GM20431 (cell line): ENCODE results near the gene NEK8.
"Not testable (repeated sequence)": the region's sequence is repeated elsewhere in the genome, so short reads cannot be mapped to it uniquely, and the experiment has no call there.

Experiments used
- in situ Hi-C: fragments of 300-500 bp; cut with MseI, MboI; formaldehyde crosslinking; loops from one replicate; pipeline ENCODE4 v1.15.0; 2020; ENCODE audit warnings: low sequenced_read_pairs; ENCODE audit not compliant: unreplicated experiment

NEK8 gene

DNA sequence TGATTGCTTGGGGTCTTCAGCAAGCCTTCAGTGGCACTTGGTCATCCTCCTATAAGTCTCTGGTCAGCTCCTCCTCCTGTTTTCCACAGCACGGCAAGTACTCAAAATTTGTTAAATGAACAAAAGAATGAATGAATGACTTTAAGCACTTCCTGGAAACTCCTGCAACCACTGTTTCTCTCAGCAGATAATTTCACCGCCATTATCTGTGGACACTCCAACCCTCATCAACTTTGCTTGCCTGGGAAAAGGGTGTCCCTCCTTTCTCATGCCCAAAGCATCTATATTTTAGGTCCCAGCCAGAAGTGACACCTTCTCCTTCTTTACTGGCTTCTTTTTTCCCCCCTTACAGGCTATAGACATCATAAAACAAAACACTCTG lies 21.3 kb upstream of the NEK8 start:
- in situ Hi-C loops: no loop called here

DNA sequence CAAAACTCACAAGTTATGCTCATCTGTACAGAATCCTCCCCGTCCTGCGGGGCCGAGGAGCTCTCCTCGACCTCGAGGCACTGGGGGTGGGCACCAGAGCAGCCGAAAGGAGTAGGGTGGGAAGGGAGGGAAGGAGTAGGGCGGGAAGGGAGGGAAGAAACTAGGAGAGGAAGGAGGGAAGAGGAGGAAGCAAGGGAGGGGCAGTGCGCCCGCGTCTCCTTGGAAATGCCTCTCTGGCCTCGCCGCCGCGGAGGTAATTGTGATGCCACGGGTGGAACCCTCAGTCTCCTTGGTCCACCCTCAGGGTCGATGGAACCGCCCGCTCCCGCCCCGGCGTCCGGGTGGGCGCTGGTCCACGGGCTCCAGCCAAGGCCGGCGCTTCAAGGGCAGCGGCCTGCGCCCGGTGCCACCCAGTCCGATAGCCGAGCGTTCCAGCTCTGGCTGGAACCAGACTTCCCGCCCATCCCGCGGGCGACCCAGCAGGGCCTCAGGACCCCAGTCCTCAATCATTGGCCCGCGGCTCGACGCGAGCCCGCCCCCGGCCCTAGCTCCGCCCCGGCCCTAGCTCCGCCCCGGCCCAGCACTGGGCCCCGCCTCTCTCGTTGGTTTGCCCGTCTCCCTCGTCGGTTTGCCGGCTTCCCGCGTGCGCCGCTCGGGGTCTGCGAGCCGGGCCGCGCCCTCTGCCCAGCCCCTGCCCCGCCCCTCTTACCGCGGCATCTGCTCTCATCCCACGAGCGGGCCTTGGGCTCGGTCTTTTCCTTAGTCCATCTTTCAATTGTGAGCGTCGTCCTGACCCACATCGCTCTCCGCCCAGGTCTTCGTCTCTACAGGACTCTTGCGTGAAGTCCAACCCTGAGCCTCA lies 17.5 kb upstream of the NEK8 start:
- in situ Hi-C loops: no loop called here

DNA sequence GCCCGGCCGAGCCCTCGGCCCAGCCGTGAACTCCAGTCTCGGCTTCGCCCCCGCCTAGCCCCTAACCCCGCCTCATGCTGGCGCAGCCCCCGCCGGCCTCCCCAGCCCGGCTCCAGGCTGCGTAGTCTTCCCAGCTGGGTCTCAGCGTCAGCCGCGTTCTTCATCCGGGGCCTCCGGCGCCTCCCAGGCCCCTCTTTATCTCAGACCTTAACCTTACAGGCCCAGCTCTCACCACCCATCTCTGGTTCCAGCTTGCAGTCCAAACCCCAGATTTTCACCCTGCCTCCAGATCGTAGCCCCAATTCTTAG lies 16.9 kb upstream of the NEK8 start, which contains the start of gene PROCA1:
TSS of gene PROCA1 (minus strand) at position 166 of the 309 bp plus-strand sequence. CDS start 228 bp downstream, outside the sequence.
- in situ Hi-C loops: no loop called here

DNA sequence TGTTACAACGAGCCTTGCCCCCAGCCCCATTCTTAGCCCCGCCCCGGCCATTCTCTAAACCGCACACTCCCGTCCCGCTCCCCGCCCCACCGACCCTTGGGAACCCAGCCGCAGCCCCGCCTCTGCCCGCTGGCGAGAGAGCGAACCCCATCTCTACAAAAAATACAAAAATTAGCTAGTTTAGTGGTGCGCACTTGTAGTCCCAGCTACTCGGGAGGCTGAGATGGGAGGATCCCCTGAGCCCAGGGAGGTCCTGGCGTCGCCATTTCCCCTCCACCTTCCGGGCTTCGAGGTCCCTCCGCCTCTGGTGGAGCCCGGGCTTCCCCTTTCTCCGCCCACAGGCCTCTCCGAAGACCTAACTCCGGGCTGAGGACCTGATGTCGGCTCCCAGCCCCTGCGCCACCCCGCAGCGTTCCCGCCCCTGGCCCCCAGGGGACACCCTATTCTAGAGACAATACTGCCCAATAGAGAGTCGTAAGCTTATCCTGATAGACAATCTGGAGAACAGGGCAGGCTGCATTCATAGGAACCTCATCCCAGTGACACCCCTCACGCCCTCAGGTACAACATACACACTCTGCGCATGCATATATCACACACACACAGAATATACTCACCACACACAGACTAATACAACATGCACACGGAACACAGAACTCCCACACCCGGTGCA lies 16.4 kb upstream of the NEK8 start:
- in situ Hi-C loops: no loop called here

DNA sequence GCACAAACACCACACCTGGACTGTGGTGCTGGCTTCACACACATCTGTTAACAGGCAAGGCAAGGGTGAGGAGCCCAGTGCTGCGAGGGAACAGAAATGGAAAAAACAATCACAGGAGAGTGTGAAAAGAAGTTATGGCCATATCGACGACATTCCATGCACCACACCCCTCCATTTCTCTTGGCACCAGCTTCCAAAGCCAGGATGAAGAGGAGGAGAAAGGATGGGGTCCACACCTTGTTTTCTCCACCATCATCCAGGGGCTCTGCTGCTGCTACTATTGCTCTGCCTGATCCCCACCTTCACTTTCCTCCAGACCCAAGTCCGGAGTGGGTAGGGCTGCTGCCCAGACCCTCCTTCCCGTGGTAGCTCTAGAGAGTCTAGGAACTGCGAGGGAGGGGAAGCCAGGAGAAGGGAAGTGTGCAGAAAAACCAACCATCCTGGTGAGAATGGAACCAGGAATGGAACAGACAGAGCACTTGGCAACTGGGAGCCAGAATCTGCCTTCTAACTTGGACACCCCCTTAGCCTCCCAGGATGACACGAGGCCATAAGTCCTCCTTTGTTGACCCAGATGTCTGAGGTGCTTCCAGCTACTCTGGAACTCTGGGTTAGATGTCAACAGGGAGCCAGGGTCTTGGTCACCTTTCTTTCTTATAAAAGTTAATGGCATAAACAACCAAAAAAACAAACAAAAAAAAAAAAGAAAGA lies 15.7 kb upstream of the NEK8 start:
- in situ Hi-C loops: no loop called here

DNA sequence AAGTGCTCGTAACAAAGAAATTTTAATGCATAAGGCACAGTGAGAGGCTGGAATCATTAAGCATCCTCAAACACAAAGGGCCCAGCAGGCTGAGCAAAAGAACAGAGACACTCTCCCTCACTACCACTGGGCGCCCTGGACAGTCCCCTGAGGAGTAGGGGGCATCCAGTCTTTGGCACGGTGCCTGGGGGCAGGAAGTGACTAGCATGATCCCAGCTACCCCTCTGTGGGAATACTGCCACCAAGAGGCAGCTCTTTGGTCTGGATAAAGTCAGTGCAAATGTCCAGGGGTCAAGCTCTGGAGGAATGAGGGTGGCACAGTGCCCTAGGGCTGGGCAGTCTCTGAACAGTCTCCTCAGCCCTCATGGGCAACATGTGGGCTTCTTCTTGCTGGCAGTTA lies 14.3 kb upstream of the NEK8 start:
- in situ Hi-C loops: no loop called here

DNA sequence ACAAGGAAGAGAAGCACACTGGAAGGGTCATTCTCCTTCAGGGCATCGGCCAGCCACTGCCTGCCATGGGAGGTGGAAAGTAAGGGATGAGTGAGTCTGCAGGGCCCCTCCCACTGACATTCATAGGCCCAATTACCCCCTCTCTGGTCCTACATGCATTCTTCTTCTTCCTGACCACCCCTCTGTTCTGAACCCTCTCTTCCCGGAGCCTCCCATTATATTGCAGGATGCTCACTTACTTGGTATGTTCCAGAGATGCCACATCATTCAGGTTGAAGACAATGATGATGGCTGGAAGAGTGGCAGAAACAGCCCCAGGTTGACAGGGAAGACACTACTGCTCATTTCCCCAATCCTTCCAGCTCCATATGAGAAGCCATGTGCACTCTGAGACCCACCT lies 13.4 kb upstream of the NEK8 start:
- in situ Hi-C loops: no loop called here

DNA sequence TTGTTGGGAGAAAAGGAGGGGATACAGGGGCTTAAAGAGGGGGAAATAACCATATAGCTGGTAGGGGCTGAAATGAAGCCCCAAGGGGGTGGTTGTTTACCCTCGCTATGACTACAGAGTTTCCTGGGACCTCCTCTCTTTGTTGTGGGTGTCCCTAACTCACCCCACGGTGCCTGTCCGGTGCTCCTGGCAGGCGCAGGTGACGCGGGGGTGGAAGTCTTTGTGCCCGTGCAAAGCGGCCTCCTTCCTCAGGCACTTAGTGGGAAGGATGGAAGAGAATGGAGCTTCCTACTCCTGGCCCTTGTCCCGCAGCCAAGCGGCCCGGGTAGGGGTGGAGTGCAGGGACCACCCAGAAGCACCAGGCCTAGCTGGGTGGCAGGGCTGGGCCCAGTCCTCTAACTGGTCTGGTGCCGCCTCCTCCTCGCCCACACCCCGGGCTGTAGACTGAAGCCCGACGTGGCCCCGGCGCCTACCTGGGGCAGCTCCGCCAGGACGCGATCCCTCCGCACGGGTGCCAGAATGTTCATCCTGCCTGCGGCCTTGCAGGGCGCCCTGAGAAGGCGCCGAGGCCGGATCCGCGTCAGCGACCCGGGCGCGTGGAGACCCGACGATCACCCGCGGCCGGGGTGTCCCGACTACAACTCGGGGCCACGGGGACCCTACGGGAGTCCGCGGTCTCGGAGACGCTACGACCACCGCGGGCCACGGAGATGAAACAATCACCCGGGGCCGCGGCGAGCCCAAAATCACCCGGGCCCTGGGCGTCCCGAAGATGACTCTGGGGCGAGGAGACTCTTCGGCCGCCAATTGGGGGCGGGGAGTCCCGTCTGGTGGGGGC lies 11.6 kb upstream of the NEK8 start:
- in situ Hi-C loops: no loop called here

DNA sequence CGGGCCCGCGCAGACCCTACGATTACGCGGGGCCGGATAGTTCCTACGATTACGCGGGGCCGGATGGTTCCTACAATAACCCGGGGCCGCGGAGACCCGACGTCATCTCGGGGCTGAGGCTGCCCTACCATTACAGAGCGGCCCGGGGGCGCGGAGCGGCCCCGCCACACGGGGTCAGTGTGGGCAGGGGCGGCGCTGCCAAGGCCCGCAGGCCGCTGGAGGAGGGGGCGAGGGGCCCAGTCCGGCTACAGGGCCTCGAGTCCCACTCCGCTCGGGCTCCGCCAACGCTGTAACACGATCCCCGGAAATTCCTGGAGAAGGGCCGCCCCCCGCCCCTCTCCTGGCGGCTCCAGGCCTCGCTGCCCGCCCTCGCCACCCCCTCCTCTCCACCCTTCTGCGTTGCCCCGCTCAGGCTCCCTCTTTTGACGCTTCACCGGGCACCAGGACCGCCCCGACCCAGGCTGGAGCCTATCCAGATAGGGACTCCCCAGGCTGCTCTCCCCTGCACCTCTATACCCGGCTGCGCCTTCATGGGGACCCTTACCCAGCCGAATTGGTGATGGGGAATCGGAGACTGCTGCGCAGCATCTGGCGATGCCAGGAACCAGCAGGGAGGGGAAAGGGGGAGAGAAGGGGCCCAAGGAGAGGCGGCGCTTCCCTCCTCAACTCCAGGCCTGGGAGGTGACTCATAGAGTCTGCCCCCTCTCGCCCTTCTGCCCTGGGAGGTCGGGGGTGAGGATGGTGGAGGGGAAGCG lies 10.8 kb upstream of the NEK8 start, which contains the start of gene RAB34:
TSS of gene RAB34 (minus strand) at position 291 of the 755 bp plus-strand sequence. CDS start 602 bp downstream, outside the sequence.
- in situ Hi-C loops: no loop called here

DNA sequence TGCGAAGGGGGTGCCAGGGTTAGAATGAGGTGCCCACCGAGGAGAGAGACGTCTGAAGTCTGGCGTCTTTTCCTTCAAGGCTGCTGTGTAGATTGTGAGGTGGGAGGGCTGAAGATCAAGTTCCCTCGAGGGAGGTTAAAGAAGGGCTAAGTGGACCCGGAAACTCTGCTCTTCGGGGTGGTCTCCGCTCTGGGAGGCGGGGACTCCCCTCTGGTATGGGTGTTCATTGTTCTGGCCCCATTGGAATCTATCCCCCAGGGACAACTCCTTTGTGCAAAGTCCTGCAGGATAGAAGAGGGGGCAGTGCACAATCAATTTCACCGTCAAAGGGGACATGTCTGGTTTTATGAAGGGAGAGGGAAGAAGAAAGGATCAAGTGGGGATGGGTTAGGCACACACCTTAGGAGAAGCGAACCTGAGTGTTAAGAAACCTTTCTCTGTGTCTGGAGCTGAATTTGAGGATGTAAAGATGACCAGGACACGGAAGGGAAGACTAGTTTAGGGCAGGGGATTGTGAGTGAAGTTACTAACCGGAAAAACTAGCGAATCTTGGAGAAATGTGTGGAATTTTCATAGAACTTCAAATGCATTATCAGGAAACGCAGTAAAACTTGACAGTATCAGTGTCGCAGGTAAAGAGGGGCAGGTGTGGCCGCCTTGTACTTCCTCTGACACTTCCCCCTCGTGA lies 10.1 kb upstream of the NEK8 start:
- in situ Hi-C loops: no loop called here

DNA sequence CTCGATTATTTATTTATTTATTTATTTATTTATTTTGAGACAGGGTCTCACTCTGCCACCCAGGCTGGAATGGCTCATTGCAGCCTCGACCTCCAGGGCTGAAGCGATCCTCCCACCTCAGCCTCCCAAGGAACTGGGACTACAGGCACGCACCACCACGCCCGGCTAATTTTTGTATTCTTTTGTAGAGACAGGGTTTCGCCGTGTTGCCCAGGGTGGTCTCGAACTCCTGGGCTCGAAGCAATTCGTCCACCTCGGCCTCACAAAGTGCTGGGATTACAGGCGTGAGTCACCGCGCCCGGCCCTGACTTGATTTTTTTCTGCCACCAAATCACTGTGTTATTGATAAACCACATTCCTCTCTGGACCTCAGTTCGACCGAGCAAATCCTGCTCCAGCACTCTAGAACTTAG lies 9.6 kb upstream of the NEK8 start:
- in situ Hi-C loops: no loop called here

DNA sequence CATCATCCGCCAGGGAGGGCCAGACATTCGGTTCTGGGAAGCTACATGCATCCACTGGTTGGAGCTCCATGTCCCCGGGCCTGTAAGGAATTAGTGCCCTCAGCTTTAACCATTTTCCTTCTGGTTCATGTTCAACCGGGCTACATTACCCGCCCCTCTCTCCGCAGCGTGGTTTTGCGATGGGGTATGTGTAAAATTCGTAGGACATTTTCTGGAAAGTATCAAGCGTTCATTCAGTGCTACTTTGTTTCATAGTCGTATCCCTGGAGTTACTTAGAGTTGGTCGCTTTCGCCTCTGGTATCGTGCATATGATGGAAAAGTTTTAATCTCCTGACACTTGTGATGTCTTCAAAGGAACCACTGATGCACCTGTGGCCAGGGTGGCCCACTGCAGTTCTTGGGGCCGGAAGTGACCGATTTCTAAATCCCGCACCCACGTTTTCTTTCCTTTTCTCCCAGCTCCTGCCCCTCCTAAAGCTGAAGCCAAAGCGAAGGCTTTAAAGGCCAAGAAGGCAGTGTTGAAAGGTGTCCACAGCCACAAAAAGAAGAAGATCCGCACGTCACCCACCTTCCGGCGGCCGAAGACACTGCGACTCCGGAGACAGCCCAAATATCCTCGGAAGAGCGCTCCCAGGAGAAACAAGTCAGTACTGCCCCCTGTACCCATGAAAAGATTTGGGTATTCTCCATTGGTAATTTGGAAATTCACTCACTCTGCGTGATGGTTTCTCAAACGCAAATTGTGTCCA lies 8.2 kb upstream of the NEK8 start:
- in situ Hi-C loops: no loop called here

DNA sequence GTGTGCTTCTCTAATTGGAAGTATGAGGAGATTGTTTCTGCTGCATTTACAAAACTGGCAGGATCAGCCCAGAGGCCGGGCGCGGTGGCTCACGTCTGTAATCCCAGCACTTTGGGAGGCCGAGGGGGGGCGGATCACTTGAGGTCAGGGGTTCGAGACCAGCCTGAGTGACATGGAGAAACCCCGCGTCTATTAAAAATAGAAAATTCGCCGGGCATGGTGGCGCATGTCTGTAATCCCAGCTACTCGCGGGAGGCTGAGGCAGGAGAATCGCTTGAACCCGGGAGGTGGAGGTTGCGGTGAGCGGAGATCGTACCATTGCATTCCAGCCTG lies 7.6 kb upstream of the NEK8 start:
- in situ Hi-C loops: not testable (repeated sequence)

DNA sequence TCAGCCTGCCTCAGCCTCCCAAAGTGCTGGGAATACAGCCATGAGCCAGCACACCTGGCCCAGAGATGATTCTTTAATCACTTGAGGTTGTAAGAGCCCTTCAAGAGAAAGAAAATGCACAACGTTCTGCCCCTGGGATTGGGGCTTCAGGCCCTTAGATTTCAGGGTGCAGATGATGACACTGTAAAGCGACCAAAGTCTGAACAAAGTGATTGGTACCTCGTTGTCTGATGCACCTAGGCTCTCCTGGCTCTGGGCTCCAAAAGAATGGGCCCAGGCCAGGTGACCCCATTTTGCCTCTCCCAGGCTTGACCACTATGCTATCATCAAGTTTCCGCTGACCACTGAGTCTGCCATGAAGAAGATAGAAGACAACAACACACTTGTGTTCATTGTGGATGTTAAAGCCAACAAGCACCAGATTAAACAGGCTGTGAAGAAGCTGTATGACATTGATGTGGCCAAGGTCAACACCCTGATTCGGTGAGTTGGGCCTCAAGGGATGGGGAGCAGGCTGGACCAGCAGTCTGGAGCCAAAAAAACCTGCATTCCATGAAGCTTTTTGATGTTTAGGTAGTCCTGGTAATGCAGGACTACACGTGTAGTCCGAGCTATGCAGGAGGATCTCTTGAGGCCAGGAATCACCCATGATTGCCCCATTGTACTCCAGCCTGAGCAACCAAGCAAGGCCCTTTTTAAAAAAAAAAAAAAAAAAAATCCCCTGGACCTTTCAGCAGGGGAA lies 6.0 kb upstream of the NEK8 start:
- in situ Hi-C loops: no loop called here

DNA sequence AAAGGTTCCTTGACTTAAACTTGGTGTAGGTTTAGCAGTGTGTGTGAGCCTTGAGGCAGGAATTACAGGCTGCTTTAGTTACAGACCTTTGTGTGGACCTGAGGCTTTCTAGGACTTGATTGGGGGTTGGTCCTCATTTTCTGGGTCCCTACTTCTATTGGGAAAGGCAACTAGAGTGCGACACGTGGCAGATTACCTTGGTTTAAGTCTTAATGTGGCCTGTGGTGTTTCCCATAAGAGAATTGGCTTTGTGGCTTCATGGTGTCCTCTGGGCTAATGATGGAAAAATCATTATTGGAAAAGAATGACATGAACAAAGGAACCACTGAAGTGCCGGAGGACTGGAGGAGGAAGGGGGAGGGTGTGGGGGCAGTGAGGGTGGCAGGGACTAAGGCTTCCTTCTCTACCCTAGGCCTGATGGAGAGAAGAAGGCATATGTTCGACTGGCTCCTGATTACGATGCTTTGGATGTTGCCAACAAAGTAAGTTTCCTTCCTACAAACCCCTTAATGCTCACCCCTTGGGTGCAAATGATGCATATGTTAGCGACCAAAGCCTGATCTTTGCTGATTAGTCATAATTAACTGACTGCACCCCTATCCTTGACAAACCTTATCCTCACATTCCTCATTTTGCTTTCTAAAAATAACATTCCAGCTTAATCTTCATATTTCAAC lies 5.3 kb upstream of the NEK8 start:
- in situ Hi-C loops: no loop called here

DNA sequence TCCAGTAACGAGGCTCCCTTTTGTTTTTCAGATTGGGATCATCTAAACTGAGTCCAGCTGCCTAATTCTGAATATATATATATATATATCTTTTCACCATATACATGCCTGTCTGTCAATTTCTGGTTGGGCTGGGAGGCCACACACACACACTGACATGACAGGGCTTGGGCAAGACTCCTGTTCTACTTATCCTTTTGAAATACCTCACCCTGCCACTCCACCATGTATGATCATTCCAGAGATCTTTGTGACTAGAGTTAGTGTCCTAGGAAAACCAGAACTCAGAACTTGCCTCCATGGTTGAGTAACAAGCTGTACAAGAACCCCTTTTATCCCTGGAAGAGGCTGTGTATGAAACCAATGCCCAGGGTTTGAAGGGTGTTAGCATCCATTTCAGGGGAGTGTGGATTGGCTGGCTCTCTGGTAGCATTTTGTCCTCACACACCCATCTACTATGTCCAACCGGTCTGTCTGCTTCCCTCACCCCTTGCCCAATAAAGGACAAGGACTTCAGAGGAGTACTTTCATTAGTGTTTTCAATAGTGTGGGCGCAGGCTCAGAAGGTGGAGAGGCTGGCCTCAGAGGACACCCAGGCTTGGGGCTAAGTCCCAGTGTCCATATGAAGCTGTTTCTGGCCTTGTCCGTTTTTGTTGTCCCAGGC lies 4.6 kb upstream of the NEK8 start:
- in situ Hi-C loops: not testable (repeated sequence)
